ENCODE results near the gene PRAME. TPM values are rescaled to one million over a fixed set of nuclear protein-coding genes. Genes with fewer than 3 reads are reported as not detected.

Gene PRAME
- total RNA-seq, 4 donors from 2014 or later: not detected

DNA sequence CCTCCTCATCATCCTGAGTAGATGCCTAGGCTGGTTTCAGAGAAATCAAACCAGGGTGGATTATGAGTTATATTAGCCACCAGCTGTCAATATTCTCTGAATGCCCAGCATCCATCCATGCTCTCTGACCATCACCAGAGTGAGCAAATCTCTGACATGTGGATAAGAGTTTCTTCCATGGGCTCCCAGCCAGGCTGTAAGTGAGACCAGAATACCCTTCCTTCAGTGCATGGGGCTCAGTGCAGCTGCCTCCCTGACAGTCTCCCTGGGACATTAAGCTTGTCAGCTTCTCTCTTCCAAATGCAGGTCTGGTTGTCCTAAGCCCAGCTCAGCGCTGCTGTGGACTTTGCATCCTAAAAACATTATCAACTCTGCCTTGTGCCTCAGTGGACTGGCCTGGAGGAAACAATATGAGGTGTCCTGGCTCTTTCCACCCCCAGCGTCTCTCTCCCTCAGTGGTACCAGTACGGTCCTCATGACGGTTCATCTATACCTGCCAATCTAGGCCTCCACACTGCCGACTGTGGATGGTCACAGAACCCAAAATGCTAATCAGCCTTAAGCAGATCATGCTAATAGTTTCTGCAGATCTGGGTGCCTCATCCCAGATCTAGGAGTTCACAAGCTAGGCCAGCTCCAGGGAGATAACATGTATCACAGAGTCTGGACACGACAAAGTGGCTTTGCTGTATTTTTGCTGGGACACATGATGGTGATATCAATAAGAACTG, 41.6 kb upstream of the PRAME start:
- Histone ChIP-seq H3K27ac (no peak overlapping the region), H3K4me3 (no peak overlapping the region), H3K36me3 (no peaks in the 10 kb centered on the region), H3K4me1 (no peaks in the 10 kb centered on the region), H3K27me3 (no peaks in the 10 kb centered on the region), H3K9me3 (no peaks in the 10 kb centered on the region)
- WGBS, 2 donors: 83 to 88% methylated on average over 6 of the region's 6 CpGs
- no peak for DNase-seq (ENCODE audit: low spot score in 2 of 2)
- no peak for TF ChIP-seq POLR2A (IDR thresholded peaks at IDR 0.05)
- TF ChIP-seq, protein P1, sequence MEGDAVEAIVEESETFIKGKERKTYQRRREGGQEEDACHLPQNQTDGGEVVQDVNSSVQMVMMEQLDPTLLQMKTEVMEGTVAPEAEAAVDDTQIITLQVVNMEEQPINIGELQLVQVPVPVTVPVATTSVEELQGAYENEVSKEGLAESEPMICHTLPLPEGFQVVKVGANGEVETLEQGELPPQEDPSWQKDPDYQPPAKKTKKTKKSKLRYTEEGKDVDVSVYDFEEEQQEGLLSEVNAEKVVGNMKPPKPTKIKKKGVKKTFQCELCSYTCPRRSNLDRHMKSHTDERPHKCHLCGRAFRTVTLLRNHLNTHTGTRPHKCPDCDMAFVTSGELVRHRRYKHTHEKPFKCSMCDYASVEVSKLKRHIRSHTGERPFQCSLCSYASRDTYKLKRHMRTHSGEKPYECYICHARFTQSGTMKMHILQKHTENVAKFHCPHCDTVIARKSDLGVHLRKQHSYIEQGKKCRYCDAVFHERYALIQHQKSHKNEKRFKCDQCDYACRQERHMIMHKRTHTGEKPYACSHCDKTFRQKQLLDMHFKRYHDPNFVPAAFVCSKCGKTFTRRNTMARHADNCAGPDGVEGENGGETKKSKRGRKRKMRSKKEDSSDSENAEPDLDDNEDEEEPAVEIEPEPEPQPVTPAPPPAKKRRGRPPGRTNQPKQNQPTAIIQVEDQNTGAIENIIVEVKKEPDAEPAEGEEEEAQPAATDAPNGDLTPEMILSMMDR (IDR thresholded peaks at IDR 0.05): no peak
- no peak for TF ChIP-seq EP300 (IDR thresholded peaks at IDR 0.05)

DNA sequence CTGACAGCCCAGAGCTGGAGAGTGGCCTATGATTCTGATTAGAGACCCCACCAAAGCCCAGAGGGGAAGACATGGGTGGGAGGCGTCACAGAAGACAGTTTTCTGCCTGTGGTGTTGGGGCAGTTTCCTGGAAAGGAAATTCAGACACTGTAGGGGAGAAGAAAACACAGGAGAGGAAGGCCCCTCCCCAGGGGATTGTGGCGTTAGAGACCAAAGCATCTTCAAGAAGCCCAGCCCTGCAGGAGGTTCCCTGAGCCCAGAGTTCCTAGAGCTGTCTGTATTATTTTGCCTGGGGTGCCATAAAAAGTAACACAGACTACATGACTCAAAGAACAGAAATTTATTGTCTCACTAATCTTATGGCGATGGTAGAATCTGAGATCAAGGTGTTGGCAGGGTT, 40.2 kb upstream of the PRAME start:
- no peak for TF ChIP-seq EP300 (IDR thresholded peaks at IDR 0.05)
- TF ChIP-seq, protein P1 (IDR thresholded peaks at IDR 0.05): no peak
- no peak for TF ChIP-seq POLR2A (IDR thresholded peaks at IDR 0.05)
- Histone ChIP-seq H3K9me3 (no peaks in the 10 kb centered on the region), H3K36me3 (no peaks in the 10 kb centered on the region), H3K4me1 (no peaks in the 10 kb centered on the region), H3K4me3 (no peak overlapping the region), H3K27me3 (no peaks in the 10 kb centered on the region), H3K27ac (no peak overlapping the region)
- 56 to 63% methylated on average over 3 of the region's 3 CpGs for WGBS, 2 donors
- no peak for DNase-seq (ENCODE audit: low spot score in 2 of 2)

- DNase-seq (ENCODE audit: low spot score in 2 of 2): no peak
- Histone ChIP-seq H3K9me3 (no peaks in the 10 kb centered on the region), H3K27me3 (no peaks in the 10 kb centered on the region), H3K4me1 (no peaks in the 10 kb centered on the region), H3K4me3 (no peak overlapping the region), H3K36me3 (no peaks in the 10 kb centered on the region), H3K27ac (no peak overlapping the region)
- TF ChIP-seq POLR2A (IDR thresholded peaks at IDR 0.05) (no peak), EP300 (IDR thresholded peaks at IDR 0.05) (no peak)
- TF ChIP-seq, protein P1 (IDR thresholded peaks at IDR 0.05): no peak
- WGBS, 2 donors: 60 to 61% methylated on average over 5 of the region's 5 CpGs
These were observed 39.1 kb upstream of the PRAME start for GRCh38 chr22:22598144-22598543.

DNA sequence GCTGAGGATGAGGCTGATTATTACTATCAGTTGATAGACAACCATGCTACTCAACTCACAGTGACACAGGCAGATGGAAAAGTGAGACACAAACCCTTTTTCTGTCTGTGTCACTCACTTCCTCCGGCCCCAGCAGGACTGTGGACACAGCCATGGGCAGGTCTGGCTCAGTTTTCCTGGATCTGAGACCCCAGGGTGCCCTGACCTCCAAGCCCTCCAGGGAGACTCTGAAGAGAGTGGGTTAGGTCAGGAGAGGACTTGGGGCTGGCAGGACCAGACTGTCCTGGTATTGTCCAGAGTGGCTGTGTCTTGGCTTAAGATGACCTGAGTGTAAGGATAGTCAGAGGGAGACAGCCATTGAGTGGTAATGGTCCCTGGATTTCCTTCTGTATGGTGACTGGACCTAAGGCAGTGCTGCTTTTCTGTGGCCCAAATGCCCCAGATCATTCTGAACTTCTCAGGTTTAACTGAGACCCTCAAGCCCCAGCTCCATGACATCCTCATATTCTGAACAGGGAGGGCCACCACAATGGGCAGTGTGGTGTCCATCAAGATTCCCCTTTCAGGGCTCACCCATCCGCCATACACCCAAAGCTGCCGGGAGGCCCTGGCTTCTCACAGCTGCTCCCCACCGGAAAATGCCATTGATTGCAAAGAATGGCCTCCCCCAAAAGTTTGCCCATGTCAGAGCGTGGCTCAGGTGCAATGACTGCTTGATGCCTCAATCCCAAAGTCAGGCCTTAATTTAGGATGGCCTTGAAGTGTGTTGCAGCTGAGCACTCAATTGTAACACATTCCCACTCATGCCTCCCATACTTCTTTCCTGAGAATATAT, 36.2 kb upstream of the PRAME start:
- no peaks in the 10 kb centered on the region for H3K4me1 ChIP-seq
- TF ChIP-seq, protein P1 (IDR thresholded peaks at IDR 0.05): no peak
- TF ChIP-seq POLR2A (IDR thresholded peaks at IDR 0.05): no peak
- TF ChIP-seq EP300 (IDR thresholded peaks at IDR 0.05): no peak
- no peaks in the 10 kb centered on the region for H3K36me3 ChIP-seq
- no peak for DNase-seq (ENCODE audit: low spot score in 2 of 2)
- H3K27ac ChIP-seq: no peak overlapping the region
- no peaks in the 10 kb centered on the region for H3K27me3 ChIP-seq
- 83 to 84% methylated on average over 5 of the region's 5 CpGs for WGBS, 2 donors
- no peaks in the 10 kb centered on the region for H3K9me3 ChIP-seq
- no peak overlapping the region for H3K4me3 ChIP-seq
